AG09319 (cell line): ENCODE results near the gene SYNGR1.
"Not testable (repeated sequence)": the region's sequence is repeated elsewhere in the genome, so short reads cannot be mapped to it uniquely, and the experiment has no call there.

Source experiments
- DNase-seq: peaks from one replicate; pipeline ENCODE4 v3.0.0-alpha.2; 2010; ENCODE audit warnings: low read depth; ENCODE audit errors: extremely low read depth
- TF ChIP-seq, protein P1 (sequence below): IDR thresholded peaks from 2 replicates; pipeline ENCODE4 v1.5.1; 2011; ENCODE audit warnings: low read depth, mild to moderate bottlenecking, inconsistent platforms, low read length, moderate library complexity

SYNGR1 gene

DNA sequence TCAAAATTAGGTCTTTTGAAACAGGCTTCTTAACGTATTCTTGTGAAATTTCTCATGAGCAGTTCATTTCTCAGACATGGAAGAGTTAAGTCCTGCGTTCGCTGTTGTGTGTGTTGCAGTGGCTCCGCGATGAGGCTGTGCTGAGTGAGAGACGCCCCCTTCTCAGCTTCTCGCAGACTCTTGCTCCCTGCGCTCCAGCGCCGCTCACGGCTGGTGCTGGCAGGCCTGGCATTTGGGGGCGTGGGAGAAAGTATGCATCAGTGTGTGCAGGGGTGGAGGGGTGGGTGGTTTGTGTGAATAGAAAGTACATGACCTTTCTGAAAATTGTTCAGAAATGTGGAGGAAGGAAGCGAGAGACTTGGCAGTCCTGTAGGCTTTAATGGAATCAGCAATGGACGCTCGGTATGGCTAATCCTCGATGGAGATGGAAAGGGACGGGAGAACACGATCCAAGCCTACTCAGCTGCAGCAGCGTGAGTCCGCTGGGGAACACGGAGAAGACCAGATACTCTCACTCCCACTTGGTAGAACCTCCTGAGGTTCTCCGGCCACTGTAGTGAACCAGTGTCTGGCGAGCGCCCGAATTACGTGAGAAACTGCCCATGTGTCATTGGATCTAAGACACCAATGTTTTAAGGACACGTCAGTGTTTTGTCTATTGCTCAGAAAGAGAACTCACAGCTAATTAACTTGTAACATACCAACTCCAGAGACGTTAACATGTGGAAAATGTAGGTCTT, 55.7 kb downstream of the SYNGR1 start:
- TF ChIP-seq, protein P1, sequence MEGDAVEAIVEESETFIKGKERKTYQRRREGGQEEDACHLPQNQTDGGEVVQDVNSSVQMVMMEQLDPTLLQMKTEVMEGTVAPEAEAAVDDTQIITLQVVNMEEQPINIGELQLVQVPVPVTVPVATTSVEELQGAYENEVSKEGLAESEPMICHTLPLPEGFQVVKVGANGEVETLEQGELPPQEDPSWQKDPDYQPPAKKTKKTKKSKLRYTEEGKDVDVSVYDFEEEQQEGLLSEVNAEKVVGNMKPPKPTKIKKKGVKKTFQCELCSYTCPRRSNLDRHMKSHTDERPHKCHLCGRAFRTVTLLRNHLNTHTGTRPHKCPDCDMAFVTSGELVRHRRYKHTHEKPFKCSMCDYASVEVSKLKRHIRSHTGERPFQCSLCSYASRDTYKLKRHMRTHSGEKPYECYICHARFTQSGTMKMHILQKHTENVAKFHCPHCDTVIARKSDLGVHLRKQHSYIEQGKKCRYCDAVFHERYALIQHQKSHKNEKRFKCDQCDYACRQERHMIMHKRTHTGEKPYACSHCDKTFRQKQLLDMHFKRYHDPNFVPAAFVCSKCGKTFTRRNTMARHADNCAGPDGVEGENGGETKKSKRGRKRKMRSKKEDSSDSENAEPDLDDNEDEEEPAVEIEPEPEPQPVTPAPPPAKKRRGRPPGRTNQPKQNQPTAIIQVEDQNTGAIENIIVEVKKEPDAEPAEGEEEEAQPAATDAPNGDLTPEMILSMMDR: peak; percentile 36
- peak; percentile 32 for DNase-seq

DNA sequence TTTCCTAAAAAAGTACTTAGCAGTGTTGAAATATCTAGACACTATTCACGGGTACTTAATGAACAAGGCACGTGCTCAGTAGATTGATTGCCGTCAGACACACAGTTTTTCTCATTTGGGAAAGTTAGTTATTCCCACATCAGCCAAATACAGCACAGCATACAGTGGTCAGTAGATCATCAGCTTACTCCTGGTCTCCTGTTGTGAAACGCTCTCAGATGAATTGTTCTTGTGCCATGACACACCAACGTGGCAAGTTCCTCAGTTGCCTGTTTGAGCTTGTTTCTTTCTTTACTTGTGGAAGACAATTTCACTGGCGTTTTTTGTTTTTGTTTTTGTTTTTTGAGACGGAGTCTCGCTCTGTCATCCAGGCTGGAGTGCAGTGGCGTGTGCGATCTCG, 58.4 kb downstream of the SYNGR1 start:
- TF ChIP-seq, protein P1: no peak
- DNase-seq: no peak

DNA sequence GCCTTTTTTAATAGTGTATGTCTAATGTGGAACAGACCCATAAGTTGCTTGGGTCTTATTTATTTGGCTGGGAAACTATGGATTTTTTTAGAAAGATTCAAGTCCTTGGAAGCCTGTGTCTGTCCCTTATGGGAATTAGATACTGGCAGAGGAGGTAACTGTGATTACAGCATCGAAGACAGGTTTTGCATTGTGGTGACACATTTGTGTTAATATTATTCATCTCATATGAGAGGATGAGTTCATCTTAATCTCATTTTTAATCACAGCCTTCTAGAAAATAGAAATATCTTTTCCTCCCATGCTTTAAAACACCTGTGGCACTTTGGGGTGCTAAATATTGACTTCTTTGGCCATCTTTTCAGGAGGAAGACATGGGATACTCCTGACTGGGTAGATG, 59.0 kb downstream of the SYNGR1 start:
- TF ChIP-seq, protein P1: no peak
- DNase-seq: no peak

DNA sequence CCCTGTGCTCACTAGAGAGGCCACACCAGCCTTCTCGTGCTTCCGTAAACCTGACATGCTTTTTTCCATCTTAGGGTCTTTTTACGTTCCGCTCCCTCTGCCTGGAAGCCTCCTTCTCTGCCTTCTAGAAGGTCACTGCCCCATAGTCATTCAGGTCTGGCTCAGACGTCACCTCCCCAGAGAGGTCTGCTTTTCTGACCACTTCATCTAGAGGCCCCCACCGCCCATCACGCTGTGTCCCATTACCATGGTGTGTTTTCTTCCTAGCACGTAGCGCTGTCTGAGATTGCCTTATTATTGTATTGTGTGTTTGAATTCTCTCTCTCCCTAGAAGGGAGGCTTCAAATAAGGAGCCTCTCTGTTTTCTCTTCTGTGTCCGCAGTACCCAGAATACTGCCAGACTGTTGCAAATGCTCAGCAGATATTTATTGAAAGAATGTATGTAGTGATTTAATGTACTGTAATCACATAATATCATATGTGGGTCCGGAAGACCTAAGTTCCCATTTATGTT, 59.8 kb downstream of the SYNGR1 start:
- TF ChIP-seq, protein P1: no peak

DNA sequence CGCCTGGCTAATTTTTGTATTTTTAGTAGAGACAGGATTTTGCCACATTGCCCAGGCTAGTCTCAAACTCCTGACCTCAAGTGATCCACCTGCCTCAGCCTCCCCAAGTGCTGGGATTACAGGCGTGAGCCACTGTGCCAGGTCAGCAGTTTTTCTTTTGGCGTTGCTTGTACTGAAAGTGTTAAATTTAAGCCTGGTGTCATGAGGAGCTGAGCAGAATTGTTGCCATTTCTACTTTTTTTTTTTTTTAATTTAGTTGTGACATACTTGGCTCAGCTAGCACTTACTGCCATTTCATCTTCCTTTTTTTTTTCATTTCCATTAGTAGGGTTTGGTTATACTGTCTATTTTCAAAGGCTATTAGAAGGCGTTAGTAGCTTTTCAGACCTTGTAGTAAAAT, 60.5 kb downstream of the SYNGR1 start:
- TF ChIP-seq, protein P1: no peak
- no peak for DNase-seq

More for the DNA sequence above, 59.8 kb downstream of the SYNGR1 start:
- DNase-seq: no peak

DNA sequence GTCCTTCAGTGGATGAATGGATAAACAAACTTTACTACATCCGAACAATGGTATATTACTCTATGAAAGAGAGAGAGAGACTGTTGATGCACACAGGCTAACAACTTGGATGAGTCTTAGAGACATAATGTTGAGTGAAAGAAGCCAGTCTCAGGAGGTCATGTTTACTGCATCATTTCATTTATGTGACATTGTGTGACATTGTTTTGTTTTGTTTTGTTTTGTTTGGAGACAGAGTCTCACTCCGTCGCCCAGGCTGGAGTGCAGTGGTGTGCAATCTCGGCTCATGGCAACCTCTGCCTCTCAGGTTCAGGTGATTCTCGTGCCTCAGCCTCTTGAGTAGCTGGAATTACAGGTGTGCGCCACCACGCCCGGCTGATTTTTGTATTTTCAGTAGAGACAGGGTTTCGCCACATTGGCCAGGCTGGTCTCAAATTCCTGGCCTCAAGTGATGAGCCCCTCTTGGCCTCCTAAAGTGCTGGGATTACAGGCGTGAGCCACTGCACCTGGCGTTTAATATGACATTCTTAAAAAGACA, 62.1 kb downstream of the SYNGR1 start:
- not testable (repeated sequence) for DNase-seq

DNA sequence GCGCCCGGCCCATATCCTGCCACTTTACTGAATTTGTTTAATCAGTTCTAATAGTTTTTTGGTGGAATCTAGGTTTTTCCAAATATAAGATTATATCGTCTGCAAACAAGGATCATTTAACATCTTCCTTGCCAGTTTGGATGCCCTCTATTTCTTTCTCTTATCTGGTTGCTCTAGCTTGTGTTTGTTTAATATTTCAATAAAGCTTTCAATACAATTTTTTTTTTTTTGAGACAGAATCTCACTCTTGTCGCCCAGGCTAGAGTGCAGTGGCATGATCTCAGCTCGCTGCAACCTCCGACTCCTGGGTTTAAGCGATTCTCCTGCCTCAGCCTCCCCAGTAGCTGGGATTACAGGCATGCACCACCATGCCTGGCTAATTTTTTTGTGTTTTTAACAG, 63.4 kb downstream of the SYNGR1 start:
- DNase-seq: not testable (repeated sequence)

DNA sequence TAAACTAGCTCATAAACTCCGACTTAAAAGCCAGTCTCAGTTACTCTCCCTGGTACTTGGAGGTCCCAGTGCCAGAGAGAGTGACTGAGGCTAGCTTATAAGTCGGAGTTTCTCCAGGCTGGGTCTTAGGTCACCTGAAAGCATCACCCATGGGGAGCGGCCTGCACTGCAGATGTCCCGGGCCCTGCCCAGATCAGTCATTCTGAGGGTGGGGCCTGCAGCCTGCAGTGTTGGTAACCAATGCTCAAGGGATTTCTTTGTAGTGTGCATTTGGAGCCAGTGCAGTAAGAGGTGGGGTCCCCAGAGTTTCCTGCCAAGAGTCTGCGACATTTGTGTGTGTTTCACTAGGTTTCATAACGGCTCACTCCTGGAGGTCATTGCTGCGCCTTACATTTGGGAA, 64.6 kb downstream of the SYNGR1 start:
- TF ChIP-seq, protein P1: no peak
- no peak for DNase-seq
